ENCODE results near the gene ALOXE3.

The ALOXE3 gene

GRCh38 chr17:8153957-8154607, 35.8 kb upstream of the ALOXE3 start:
- DNase-seq (ENCODE audit: low spot score): peak; percentile 89

- peak; percentile 76 for DNase-seq (ENCODE audit: low spot score)
Observed at GRCh38 chr17:8153525-8153956, 35.2 kb upstream of the ALOXE3 start.

DNA sequence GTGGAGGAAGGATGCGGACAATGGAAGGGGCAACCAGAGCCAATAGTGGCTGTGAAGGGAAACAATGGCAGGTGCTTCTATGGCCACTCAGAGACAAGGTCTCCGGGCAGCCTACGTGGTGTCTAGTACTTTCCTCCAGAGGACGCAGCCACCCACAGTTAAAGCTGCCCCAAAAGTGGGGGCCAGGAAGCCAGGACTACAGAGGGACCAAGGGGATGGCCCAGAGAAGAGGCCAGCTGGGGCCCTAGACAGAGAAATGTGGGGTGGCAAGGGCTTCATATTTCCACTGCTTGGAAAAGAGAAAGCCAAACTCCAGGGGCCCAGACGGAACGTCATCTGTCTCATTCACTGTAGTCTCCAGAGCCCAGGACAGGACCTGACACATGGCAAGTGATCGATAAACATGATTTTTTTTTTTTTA, 34.7 kb upstream of the ALOXE3 start:
- DNase-seq (ENCODE audit: low spot score): no peak

GRCh38 chr17:8152112-8152775, 33.9 kb upstream of the ALOXE3 start, which contains the start of gene PER1:
Gene PER1, minus strand, starts transcription at chr17:8152404. Its CDS starts 1,698 bp downstream, at chr17:8150706.
- peak; percentile 92 for DNase-seq (ENCODE audit: low spot score)

DNA sequence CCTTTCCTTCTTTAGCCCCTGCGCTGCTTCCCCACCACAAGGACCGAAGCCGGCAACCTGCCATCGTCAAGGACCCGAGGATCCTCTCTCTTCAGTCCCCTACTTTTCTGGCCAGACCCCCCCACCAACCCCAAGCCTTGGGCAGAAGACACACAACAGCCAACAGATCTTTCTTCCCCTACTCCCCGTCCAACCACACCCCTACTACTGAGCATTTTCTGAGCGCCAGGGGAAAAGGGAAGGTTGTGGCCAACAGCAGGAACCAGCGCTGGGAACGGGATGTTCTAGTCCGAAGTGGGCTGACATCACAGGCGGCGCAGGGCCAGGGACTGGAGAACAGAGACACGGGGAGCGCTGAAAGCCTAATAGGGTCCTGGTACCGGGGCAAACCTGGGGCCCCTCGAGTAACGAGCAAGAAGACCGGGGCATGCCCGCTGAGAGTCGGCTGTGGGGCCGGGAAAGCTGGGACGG, 33.4 kb upstream of the ALOXE3 start:
- DNase-seq (ENCODE audit: low spot score): peak; percentile 52

- peak; percentile 92 for DNase-seq (ENCODE audit: low spot score)
Observed at GRCh38 chr17:8151120-8151640, 32.9 kb upstream of the ALOXE3 start.

DNA sequence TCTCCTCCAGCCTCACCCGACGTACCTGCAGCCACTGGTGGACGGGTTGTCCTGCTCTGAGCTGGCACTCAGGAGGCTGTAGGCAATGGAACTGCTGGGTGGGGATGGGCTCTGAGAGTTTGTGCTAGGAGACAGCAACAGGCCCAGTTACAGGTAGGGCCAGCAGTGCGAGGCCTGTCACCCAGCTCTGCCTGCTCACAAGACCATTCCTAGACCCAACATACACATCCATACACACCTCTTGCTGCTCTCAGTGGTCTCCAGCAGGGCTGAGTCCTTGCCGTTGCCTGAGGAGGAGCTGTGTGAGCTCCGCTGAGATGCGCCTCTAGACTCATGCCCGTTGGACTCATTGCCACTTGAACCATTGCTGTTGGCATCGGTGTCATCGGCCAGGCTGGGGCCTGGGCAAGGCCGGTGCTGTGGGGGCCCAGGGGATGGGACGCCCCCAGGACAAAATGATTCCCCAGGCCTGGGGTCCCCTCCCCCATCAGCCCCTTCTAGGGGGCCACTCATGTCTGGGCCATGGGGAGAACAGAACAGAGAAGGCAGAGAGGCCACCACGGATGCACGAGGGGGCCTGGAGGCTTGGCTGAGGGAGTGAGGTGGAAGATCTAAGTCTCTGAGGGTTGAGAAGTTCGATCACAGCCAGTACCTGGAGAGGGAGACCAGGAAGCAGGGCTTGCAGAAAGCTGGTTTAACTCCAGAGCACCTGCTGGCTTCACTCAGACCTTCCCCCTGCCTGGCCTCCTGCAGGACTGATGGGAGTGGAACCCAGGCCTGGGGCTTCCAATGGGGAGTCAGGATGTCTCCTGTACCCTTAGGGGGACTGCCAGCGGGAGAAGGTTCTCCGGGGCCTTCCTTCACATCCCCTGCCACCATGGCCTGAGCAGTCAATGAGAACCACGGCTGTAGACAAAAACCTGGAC, 32.1 kb upstream of the ALOXE3 start:
- DNase-seq (ENCODE audit: low spot score): no peak

- no peak for DNase-seq (ENCODE audit: low spot score)
Observed at GRCh38 chr17:8149419-8150193, 31.3 kb upstream of the ALOXE3 start.

GRCh38 chr17:8148560-8148959, 30.2 kb upstream of the ALOXE3 start:
- no peak for DNase-seq (ENCODE audit: low spot score)

DNA sequence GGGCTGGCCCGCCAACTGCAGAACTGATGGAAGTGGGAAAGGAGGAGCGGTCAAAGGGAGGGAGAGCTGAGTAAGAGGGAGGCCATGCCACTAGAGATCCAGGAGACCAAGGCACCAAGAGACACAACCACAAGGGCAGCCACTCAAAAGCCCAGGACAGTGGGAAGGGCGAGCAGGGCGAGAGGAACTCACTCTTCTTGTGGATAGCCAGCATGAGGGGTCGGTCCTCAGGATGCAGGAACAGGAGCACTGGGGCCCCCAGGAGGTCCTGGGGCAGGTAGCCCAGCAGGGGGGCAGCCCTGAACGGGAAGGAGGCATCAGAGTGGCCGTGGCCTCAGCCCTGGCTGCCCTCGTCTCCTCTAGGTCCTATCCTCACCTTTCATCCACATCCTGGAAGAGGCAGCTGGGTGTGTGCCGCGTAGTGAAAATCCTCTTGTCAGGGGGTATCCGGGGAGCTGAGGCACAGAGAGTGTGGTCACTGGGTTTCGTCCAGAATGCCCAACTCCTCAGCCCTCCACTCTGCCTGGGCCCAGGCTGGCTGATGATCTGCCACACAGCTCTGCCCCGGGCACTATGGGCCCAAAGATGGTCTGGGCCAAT, 29.6 kb upstream of the ALOXE3 start:
- DNase-seq (ENCODE audit: low spot score): no peak

- DNase-seq (ENCODE audit: low spot score): no peak
Observed at GRCh38 chr17:8147141-8147804, 29.0 kb upstream of the ALOXE3 start.

GRCh38 chr17:8146381-8147140, 28.2 kb upstream of the ALOXE3 start:
- no peak for DNase-seq (ENCODE audit: low spot score)

DNA sequence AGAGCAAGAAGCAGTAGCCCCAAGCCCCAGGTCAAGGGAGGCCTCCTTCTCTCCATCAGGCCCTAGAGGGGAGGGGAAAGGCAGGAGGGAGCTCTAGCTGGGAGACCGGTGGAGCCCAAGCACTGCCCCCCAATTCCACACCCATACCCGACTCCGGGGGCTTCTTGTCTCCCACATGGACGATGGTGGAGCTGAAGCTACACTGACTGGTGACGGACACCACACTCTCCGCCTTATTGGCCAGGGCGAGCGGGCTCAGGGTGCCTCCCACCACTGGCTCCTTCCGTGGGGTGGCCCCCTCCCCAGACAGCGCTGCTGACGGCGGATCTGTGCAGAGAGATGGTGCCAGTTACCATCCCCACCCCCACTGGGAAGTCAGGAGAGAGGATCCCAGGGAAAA, 27.5 kb upstream of the ALOXE3 start:
- DNase-seq (ENCODE audit: low spot score): no peak

DNA sequence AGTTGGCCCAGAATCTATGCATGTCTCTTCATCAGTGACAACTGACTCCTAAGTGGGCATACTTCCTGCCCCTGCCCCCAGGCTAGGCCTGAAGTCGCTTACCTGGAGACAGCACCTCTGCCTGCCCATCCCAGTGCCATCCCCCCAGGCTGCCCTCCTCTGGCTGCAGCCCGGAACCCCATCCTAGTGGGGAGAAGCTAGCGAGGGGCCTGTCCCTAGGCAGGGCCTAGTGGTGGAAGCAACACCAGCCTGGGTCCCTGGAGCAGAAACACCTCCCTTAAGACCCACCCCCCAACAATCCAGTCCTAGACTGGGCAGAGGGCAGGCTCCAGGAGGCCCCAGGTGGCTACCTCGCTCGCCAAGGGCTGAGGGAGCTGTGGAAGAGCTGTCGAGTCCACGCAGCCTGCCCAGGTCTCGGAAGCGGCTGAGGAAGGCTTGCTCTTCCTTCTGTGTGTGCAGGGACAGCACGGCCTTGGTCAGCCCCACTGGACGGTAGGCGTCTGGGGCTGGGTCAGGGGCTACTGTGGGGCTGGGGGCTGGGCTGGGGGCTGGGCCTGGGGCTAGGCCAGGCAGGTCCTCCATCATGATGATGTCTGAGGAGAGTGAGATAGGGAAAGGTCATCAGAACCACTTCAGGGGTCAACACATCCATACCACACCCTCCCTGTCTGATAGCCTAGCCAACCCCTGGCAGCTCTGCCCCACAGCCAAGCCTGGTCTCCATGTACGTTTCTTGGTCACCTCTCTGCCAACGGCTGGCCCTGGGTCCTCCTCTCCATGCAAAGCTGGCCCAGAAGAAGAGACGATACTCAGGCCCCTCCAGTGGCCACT, 26.3 kb upstream of the ALOXE3 start:
- no peak for DNase-seq (ENCODE audit: low spot score)

- no peak for DNase-seq (ENCODE audit: low spot score)
Observed at GRCh38 chr17:8143581-8144400, 25.5 kb upstream of the ALOXE3 start.

DNA sequence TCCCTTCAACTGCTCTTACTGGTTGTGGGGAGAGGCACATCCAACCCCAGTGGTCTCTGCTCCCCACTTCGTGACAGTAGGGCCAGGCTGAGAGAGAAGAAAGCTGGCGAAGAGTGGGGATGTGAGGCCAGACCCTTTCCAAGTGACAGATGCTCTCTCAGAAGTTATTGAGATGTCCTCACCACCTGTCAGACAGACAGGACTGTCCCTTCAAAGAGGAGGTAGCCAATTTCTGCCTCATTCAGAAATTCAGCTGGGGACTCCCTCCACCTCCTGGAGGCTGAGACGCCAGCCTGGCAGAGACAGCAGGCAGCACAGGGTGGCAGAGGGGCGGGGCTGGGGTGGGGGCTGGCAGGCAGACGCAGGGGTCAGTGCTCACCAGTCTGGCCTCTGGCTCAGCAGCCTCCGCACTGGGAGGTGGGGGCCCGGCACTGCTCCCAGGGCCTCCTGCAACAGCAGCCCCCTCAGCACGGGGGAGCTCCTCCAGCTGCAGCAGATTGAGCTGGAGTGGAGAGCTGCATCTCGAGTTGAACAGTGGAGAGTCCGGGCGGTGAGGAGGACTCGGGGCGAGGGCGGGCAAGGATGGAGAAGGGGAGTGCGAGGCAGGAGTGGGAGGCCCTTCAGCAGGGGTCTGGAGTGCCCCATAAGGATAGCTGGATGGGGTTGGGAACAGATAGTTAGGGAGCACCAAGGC, 24.7 kb upstream of the ALOXE3 start:
- DNase-seq (ENCODE audit: low spot score): no peak

DNA sequence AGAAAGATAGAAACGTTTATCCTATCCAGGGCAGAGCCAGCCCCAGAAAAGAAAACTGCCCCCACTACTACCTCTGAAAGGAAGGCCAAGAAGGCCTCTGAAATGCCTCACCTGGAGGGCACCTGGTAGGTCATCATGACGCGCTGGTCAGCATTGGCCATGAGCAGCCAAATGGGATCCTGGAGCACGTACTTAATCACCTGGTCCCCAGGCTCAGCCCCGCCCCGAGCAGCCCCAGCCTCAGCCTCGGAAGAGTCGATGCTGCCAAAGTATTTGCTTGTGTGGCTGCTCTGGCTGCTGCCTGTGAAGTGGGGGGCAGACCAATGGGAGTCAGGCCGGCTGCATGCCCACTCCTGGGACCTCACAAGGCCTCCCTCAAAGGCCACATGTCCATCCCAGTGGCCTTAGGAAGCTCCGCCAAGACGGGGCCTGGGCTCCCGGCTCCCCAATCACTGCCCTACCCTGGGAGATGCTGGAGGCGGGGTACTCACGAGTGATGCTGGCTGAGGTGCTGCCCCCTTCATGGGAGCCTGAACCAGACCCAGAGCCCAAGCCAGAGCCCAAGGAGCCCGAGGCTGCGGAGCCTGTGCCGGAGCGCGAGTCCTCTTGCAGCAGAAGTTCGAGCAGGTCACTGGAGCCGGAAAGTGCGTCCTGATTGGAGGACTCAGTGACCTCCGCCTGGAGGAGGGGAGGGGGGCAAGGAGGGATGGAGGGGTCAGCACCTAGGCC, 24.0 kb upstream of the ALOXE3 start:
- DNase-seq (ENCODE audit: low spot score): no peak

Measured in AG20443 (cell line).